Measurements from ENCODE around the gene FAM53A. TPM values are rescaled to one million over a fixed set of nuclear protein-coding genes. Genes with fewer than 3 reads are reported as not detected.

The FAM53A gene
- total and polyA plus RNA-seq, 10 of the 15 experiments (the other 5 are each of a cell fraction or from before 2014, with no cell fraction given), result 0.02 to 0.87 (median 0.38) TPM; not detected in 2

DNA sequence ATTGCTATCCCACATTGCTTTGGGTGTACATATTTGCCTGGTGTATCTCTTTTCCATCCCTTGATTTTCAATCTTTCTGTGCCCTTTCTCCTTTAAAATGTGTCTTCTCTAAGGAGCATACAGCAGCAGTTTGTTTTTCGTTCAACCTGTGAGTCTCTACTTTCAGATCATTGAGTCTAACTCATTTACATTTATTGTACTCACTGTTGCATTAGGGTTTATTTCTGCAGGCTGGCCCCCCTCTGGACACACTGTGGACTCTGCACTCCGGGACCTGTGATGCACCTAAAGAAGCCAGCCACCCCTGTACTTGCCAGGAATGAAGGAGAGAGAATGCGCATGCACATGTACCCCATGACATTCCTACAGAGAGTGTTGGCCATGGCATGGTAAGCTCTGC lies 93.0 kb downstream of the FAM53A start (continued):
- TF ChIP-seq, protein P1, sequence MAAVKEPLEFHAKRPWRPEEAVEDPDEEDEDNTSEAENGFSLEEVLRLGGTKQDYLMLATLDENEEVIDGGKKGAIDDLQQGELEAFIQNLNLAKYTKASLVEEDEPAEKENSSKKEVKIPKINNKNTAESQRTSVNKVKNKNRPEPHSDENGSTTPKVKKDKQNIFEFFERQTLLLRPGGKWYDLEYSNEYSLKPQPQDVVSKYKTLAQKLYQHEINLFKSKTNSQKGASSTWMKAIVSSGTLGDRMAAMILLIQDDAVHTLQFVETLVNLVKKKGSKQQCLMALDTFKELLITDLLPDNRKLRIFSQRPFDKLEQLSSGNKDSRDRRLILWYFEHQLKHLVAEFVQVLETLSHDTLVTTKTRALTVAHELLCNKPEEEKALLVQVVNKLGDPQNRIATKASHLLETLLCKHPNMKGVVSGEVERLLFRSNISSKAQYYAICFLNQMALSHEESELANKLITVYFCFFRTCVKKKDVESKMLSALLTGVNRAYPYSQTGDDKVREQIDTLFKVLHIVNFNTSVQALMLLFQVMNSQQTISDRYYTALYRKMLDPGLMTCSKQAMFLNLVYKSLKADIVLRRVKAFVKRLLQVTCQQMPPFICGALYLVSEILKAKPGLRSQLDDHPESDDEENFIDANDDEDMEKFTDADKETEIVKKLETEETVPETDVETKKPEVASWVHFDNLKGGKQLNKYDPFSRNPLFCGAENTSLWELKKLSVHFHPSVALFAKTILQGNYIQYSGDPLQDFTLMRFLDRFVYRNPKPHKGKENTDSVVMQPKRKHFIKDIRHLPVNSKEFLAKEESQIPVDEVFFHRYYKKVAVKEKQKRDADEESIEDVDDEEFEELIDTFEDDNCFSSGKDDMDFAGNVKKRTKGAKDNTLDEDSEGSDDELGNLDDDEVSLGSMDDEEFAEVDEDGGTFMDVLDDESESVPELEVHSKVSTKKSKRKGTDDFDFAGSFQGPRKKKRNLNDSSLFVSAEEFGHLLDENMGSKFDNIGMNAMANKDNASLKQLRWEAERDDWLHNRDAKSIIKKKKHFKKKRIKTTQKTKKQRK (IDR thresholded peaks at IDR 0.05; ENCODE audit: low read depth, low read length), result no peak

DNA sequence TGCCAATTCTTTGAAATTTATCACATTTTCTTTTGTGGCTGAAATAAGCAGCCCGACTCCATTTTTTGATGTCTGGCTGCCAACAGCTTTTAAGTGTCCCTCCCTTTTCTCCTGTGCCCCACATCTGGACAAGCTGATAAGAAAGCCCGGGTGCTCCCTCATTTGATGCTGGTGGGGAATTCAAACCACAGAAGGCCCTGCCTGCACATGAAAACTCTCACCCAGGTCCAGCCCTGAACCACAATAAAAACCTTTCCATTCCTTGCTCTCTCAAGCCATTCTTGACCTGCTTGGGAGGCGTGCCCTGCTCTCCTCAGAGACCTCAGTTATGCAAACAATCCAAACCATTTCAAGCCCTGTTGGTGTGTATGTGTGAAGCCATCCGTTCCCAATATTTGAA lies 93.9 kb downstream of the FAM53A start:
- DNase-seq (ENCODE audit: low read depth, low spot score) (no peak), ATAC-seq (no peak), FAIRE-seq (no peak)
- H3K36me3 ChIP-seq (ENCODE audit: control insufficient read depth in 2 of 2, insufficient read depth in 2 of 2, low read length in 1 of 2), result no peaks in the 10 kb centered on the region
- no peak overlapping the region for H3K9ac ChIP-seq (ENCODE audit: control insufficient read depth, insufficient read depth, low read length)
- POLR2A ChIA-PET, result no interaction called here
- no peaks in the 10 kb centered on the region; the same call in 1 of the 3 replicates for H3K9me3 ChIP-seq (replicated peaks; ENCODE audit: control insufficient read depth, insufficient read depth, low read length)
- RAD21 ChIA-PET (ENCODE audit: unreplicated experiment), result no interaction called here
- H2AFZ ChIP-seq (ENCODE audit: control insufficient read depth, low read depth, low read length), result no peak overlapping the region
- no peaks in the 10 kb centered on the region for H3K4me1 ChIP-seq (ENCODE audit: control insufficient read depth, insufficient read depth, low read length)
- no peak overlapping the region for H3K4me2 ChIP-seq (ENCODE audit: control insufficient read depth, insufficient read depth)
- CTCF ChIA-PET, result no interaction called here
- in situ Hi-C loops (cut with MboI) (no loop called here), intact Hi-C loops (cut with micrococcal nuclease; ENCODE audit: unreplicated experiment) (no loop called here)
- H3K27ac ChIP-seq (ENCODE audit: control insufficient read depth, insufficient read depth), result no peak overlapping the region
- no TSS peak for BruUV-seq (replicated peaks)
- H3K79me2 ChIP-seq (ENCODE audit: control insufficient read depth, insufficient read depth, low read length), result no peaks in the 10 kb centered on the region
- H3K4me3 ChIP-seq, result no peak overlapping the region
- 10% methylated on average over 4 of the region's 4 CpGs for WGBS (ENCODE audit: insufficient coverage, insufficient replicate concordance, low lambda C conversion rate, missing lambda C conversion rate)
- H4K20me1 ChIP-seq (ENCODE audit: control insufficient read depth, insufficient read depth), result no peaks in the 10 kb centered on the region
- TF ChIP-seq, protein P2, sequence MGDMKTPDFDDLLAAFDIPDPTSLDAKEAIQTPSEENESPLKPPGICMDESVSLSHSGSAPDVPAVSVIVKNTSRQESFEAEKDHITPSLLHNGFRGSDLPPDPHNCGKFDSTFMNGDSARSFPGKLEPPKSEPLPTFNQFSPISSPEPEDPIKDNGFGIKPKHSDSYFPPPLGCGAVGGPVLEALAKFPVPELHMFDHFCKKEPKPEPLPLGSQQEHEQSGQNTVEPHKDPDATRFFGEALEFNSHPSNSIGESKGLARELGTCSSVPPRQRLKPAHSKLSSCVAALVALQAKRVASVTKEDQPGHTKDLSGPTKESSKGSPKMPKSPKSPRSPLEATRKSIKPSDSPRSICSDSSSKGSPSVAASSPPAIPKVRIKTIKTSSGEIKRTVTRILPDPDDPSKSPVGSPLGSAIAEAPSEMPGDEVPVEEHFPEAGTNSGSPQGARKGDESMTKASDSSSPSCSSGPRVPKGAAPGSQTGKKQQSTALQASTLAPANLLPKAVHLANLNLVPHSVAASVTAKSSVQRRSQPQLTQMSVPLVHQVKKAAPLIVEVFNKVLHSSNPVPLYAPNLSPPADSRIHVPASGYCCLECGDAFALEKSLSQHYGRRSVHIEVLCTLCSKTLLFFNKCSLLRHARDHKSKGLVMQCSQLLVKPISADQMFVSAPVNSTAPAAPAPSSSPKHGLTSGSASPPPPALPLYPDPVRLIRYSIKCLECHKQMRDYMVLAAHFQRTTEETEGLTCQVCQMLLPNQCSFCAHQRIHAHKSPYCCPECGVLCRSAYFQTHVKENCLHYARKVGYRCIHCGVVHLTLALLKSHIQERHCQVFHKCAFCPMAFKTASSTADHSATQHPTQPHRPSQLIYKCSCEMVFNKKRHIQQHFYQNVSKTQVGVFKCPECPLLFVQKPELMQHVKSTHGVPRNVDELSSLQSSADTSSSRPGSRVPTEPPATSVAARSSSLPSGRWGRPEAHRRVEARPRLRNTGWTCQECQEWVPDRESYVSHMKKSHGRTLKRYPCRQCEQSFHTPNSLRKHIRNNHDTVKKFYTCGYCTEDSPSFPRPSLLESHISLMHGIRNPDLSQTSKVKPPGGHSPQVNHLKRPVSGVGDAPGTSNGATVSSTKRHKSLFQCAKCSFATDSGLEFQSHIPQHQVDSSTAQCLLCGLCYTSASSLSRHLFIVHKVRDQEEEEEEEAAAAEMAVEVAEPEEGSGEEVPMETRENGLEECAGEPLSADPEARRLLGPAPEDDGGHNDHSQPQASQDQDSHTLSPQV (IDR thresholded peaks at IDR 0.05), result no peak
- TF ChIP-seq, protein P3, sequence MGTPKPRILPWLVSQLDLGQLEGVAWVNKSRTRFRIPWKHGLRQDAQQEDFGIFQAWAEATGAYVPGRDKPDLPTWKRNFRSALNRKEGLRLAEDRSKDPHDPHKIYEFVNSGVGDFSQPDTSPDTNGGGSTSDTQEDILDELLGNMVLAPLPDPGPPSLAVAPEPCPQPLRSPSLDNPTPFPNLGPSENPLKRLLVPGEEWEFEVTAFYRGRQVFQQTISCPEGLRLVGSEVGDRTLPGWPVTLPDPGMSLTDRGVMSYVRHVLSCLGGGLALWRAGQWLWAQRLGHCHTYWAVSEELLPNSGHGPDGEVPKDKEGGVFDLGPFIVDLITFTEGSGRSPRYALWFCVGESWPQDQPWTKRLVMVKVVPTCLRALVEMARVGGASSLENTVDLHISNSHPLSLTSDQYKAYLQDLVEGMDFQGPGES (IDR thresholded peaks at IDR 0.05), result no peak
- TF ChIP-seq, protein P4, sequence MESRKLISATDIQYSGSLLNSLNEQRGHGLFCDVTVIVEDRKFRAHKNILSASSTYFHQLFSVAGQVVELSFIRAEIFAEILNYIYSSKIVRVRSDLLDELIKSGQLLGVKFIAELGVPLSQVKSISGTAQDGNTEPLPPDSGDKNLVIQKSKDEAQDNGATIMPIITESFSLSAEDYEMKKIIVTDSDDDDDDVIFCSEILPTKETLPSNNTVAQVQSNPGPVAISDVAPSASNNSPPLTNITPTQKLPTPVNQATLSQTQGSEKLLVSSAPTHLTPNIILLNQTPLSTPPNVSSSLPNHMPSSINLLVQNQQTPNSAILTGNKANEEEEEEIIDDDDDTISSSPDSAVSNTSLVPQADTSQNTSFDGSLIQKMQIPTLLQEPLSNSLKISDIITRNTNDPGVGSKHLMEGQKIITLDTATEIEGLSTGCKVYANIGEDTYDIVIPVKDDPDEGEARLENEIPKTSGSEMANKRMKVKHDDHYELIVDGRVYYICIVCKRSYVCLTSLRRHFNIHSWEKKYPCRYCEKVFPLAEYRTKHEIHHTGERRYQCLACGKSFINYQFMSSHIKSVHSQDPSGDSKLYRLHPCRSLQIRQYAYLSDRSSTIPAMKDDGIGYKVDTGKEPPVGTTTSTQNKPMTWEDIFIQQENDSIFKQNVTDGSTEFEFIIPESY (IDR thresholded peaks at IDR 0.05), result no peak
- TF ChIP-seq MEF2B (IDR thresholded peaks at IDR 0.05; ENCODE audit: partially characterized antibody, poor library complexity, severe bottlenecking) (no peak), HDGF (IDR thresholded peaks at IDR 0.05) (no peak), FOXK2 (IDR thresholded peaks at IDR 0.05) (no peak), POLR2AphosphoS2 (IDR thresholded peaks at IDR 0.05; ENCODE audit: low read depth, low read length) (no peak), JUNB (IDR thresholded peaks at IDR 0.05) (no peak), DPF2 (IDR thresholded peaks at IDR 0.05) (no peak)
- TF ChIP-seq, protein P5, sequence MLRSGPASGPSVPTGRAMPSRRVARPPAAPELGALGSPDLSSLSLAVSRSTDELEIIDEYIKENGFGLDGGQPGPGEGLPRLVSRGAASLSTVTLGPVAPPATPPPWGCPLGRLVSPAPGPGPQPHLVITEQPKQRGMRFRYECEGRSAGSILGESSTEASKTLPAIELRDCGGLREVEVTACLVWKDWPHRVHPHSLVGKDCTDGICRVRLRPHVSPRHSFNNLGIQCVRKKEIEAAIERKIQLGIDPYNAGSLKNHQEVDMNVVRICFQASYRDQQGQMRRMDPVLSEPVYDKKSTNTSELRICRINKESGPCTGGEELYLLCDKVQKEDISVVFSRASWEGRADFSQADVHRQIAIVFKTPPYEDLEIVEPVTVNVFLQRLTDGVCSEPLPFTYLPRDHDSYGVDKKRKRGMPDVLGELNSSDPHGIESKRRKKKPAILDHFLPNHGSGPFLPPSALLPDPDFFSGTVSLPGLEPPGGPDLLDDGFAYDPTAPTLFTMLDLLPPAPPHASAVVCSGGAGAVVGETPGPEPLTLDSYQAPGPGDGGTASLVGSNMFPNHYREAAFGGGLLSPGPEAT (IDR thresholded peaks at IDR 0.05; ENCODE audit: low read depth), result no peak
- SMC1A ChIA-PET (ENCODE audit: uncharacterized antibody, unreplicated experiment), result no interaction called here
- no peaks in the 10 kb centered on the region for H3K27me3 ChIP-seq (replicated peaks in 1 of 2; ENCODE audit: control insufficient read depth in 2 of 2, insufficient read depth in 2 of 2, low read length in 1 of 2)

Measured in GM12878 (cell line).